GM19023 (cell line): Measurements from ENCODE around the gene DLGAP4.

Experiments used
- ATAC-seq: cut with Tn5 transposase; IDR thresholded peaks from one replicate; pipeline ENCODE4 v1.9.1; 2021; ENCODE audit warnings: mild to moderate bottlenecking, moderate library complexity; ENCODE audit not compliant: unreplicated experiment

DLGAP4 gene

GRCh38 chr20:36574366-36575135, 268.4 kb downstream of the DLGAP4 start:
- no peak for ATAC-seq

- no peak for ATAC-seq
Measured at GRCh38 chr20:36576081-36576445, 269.9 kb downstream of the DLGAP4 start.
